SK-N-SH (cell line): ENCODE results near the gene PEX3. TPM values are rescaled to one million over a fixed set of nuclear protein-coding genes. Genes with fewer than 3 reads are reported as not detected.

Experiments
- CTCF ChIA-PET: fragments of 300-600, 350-600 bp; formaldehyde crosslinking; extraction: SDS; loops from one replicate; lab custom pipeline; 2021; lab: Yijun Ruan, JAX
- POLR2A ChIA-PET: fragments of 350-600 bp; sonication (Branson Sonifier 250); formaldehyde crosslinking; extraction: SDS; loops from one replicate; lab custom pipeline; 2020; ENCODE audit warnings: antibody characterized with exemption, inconsistent platforms; lab: Yijun Ruan, JAX
- DNase-seq: peaks from one replicate; pipeline ENCODE4 v3.0.0; 2012
- H2AFZ ChIP-seq: fragments of 200-600 bp; sonication (generic); 2 replicates; pipeline ENCODE4 v1.8.1; 2016; ENCODE audit warnings: antibody characterized with exemption, mild to moderate bottlenecking, low read depth
- H3F3A ChIP-seq: fragments of 200-600 bp; sonication (generic); replicated peaks from 2 replicates; pipeline ENCODE3; 2016; ENCODE audit warnings: antibody characterized with exemption, mild to moderate bottlenecking; ENCODE audit not compliant: insufficient read depth
- H3K27ac ChIP-seq, 2 experiments: fragments of 200-500 bp in 1 of 2; fragments of 200-600 bp in 1 of 2; sonication (Bioruptor generic) in 1 of 2; sonication (generic), shearing (Covaris generic) in 1 of 2; 2 replicates each; pipeline versions ENCODE4 v1.5.1 to v1.6.1; 2014 to 2016; ENCODE audit warnings: low read depth in 2 of 2, inconsistent platforms in 1 of 2, low read length in 1 of 2, mild to moderate bottlenecking in 1 of 2, mixed read lengths in 1 of 2
- H3K27me3 ChIP-seq: fragments of 200-600 bp; sonication (generic), shearing (Covaris generic); 2 replicates; pipeline ENCODE4 v1.6.1; 2016; ENCODE audit warnings: mixed run types; ENCODE audit not compliant: insufficient read depth
- H3K36me3 ChIP-seq, 2 experiments: fragments of 200-500 bp in 1 of 2; fragments of 200-600 bp in 1 of 2; sonication (Bioruptor generic) in 1 of 2; sonication (generic) in 1 of 2; replicated peaks in 1 of 2; 2 replicates each; pipeline versions ENCODE3 to v1.5.1; 2014 to 2016; ENCODE audit warnings: low read length in 1 of 2, mild to moderate bottlenecking in 1 of 2; ENCODE audit not compliant: insufficient read depth in 2 of 2, control insufficient read depth in 1 of 2
- H3K4me1 ChIP-seq, 2 experiments: fragments of 200-500 bp in 1 of 2; fragments of 200-600 bp in 1 of 2; sonication (Bioruptor generic) in 1 of 2; sonication (generic), shearing (Covaris generic) in 1 of 2; 2 replicates each; pipeline versions ENCODE4 v1.5.1 to v1.6.1; 2014 to 2016; ENCODE audit warnings: low read depth in 1 of 2, low read length in 1 of 2, mixed run types in 1 of 2; ENCODE audit not compliant: insufficient read depth in 2 of 2, control insufficient read depth in 1 of 2
- H3K4me2 ChIP-seq: fragments of 200-600 bp; sonication (generic), shearing (Covaris generic); 2 replicates; pipeline ENCODE4 v1.6.1; 2017; ENCODE audit warnings: mixed run types
- H3K4me3 ChIP-seq, 2 experiments: fragments of 200-500 bp in 1 of 2; fragments of 200-600 bp in 1 of 2; sonication (Bioruptor generic) in 1 of 2; sonication (generic), shearing (Covaris generic) in 1 of 2; 2 replicates each; pipeline versions ENCODE4 v1.5.1 to v1.8.1; 2014 to 2016; ENCODE audit warnings: low read depth in 2 of 2, inconsistent platforms in 1 of 2, low read length in 1 of 2, mild to moderate bottlenecking in 1 of 2, mixed read lengths in 1 of 2, moderate library complexity in 1 of 2
- H3K79me2 ChIP-seq: fragments of 200-600 bp; sonication (generic); 2 replicates; pipeline ENCODE4 v1.8.1; 2017; ENCODE audit warnings: mild to moderate bottlenecking; ENCODE audit not compliant: insufficient read depth
- H3K9ac ChIP-seq: fragments of 200-600 bp; sonication (generic); 2 replicates; pipeline ENCODE4 v1.6.1; 2017; ENCODE audit warnings: mixed run types
- H3K9me2 ChIP-seq: fragments of 200-600 bp; sonication (generic); 2 replicates; pipeline ENCODE4 v1.6.1; 2017; ENCODE audit warnings: mixed run types
- H3K9me3 ChIP-seq: fragments of 200-600 bp; sonication (generic); 2 replicates; pipeline ENCODE4 v1.6.1; 2017; ENCODE audit warnings: mixed run types, mild to moderate bottlenecking, moderate library complexity
- H4K20me1 ChIP-seq: fragments of 200-600 bp; sonication (generic); 2 replicates; pipeline ENCODE4 v1.6.1; 2017; ENCODE audit warnings: mild to moderate bottlenecking, mixed run types; ENCODE audit not compliant: insufficient read depth
- CHD2 ChIP-seq: fragments of 150-350 bp; IDR thresholded peaks from 2 replicates; pipeline ENCODE4 v1.6.1; 2018; ENCODE audit warnings: low read length; ENCODE audit not compliant: partially characterized antibody
- ELF1 ChIP-seq: IDR thresholded peaks from 2 replicates; pipeline ENCODE4 v1.4.0; 2012
- EZH2phosphoT487 ChIP-seq: fragments of 200-600 bp; sonication (generic); IDR thresholded peaks from 2 replicates; pipeline ENCODE4 v1.6.1; 2017; ENCODE audit warnings: low read depth, mixed run types, mild to moderate bottlenecking, antibody characterized with exemption, moderate library complexity, borderline replicate concordance
- FOXJ3 ChIP-seq: sonication (generic); formaldehyde crosslinking; IDR thresholded peaks from 2 replicates; pipeline ENCODE4 v1.5.1; 2020; ENCODE audit warnings: mild to moderate bottlenecking, missing genetic modification reagents
- FOXM1 ChIP-seq: IDR thresholded peaks from 2 replicates; pipeline ENCODE4 v1.4.0; 2012; ENCODE audit warnings: low read depth, mild to moderate bottlenecking
- GABPA ChIP-seq: IDR thresholded peaks from 2 replicates; pipeline ENCODE4 v1.4.0; 2012; ENCODE audit warnings: low read depth, mild to moderate bottlenecking
- JUND ChIP-seq: IDR thresholded peaks from 2 replicates; pipeline ENCODE4 v1.4.0; 2012
- NFIC ChIP-seq: IDR thresholded peaks from 2 replicates; pipeline ENCODE4 v1.4.0; 2012; ENCODE audit warnings: borderline replicate concordance
- POLR2AphosphoS5 ChIP-seq: IDR thresholded peaks from 2 replicates; pipeline ENCODE4 v1.6.1; 2012; ENCODE audit warnings: low read depth, low read length
- SMC3 ChIP-seq: IDR thresholded peaks from 2 replicates; pipeline ENCODE4 v1.6.1; 2012; ENCODE audit warnings: low read depth, low read length, improper control_type of control experiment
- TCF12 ChIP-seq: IDR thresholded peaks from 2 replicates; pipeline ENCODE4 v1.4.0; 2012
- YY1 ChIP-seq: IDR thresholded peaks from 2 replicates; pipeline ENCODE4 v1.4.0; 2012; ENCODE audit warnings: low read depth, mild to moderate bottlenecking
- WGBS: methylation state at CpG from one replicate; pipeline ENCODE4 v1.1.6; 2017; ENCODE audit warnings: low lambda C conversion rate; 5-methylcytosine and 5-hydroxymethylcytosine counted together
- polyA plus RNA-seq, 3 experiments: library from polyadenylated mRNA; depleted of rRNA; stranded (reverse); fragments of >200 nt; gene quantifications; 2 replicates each; pipeline ENCODE4 v1.2.3, GENCODE V29; 2012
- TF ChIP-seq, protein P1 (sequence below): IDR thresholded peaks from 2 replicates; pipeline ENCODE4; 2012
- TF ChIP-seq, protein P2 (sequence below): IDR thresholded peaks from 2 replicates; pipeline ENCODE4 v1.4.0; 2012; ENCODE audit warnings: low read depth
- TF ChIP-seq, protein P3 (sequence below): IDR thresholded peaks from 2 replicates; pipeline ENCODE4 v1.4.0; 2012; ENCODE audit warnings: low read depth, borderline replicate concordance
- TF ChIP-seq, protein P4 (sequence below): IDR thresholded peaks from 2 replicates; pipeline ENCODE4 v1.4.0; 2012; ENCODE audit warnings: low read depth, borderline replicate concordance
- TF ChIP-seq, protein P5 (sequence below): fragments of 200-600 bp; sonication (generic); IDR thresholded peaks from 2 replicates; pipeline ENCODE4 v1.6.1; 2017; ENCODE audit warnings: antibody characterized with exemption, mild to moderate bottlenecking, moderate library complexity
- TF ChIP-seq, protein P6 (sequence below): fragments of 150-350 bp; IDR thresholded peaks from 2 replicates; pipeline ENCODE4 v1.6.1; 2016; ENCODE audit warnings: mild to moderate bottlenecking, low read depth, low read length

Gene PEX3
- polyA plus RNA-seq, 1 of the 3 experiments (the other 2 are of a cell fraction) = 14.1 TPM

DNA sequence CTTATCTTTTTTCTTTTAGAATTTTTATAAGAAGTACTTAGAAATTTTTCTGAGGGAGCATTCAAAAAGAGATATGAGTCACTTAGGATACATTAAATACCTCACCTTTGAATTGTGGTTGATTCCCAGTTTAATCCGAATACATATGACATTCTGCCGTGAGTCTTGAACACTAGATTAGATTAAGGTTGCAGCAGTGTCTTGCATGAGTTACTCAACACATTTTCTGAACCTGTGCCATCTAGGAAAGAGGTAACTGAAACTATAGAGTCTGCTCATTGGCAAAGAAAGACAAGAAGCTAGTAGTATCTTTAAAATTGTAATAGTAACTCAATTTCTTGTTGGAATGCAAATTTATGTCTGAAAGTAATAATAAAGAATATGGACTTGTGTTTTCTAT lies 14.9 kb downstream of the PEX3 start:
- no peak overlapping the region for H3K27ac ChIP-seq
- H3K4me1 ChIP-seq = no peaks in the 10 kb centered on the region
- CTCF ChIA-PET = no interaction called here
- no peak for DNase-seq
- H3K79me2 ChIP-seq = no peaks in the 10 kb centered on the region
- no peak overlapping the region for H2AFZ ChIP-seq
- H3K4me3 ChIP-seq = no peak overlapping the region
- 83% methylated on average over 2 of the region's 2 CpGs for WGBS
- H3K9ac ChIP-seq = no peak overlapping the region
- no peak overlapping the region for H3K4me2 ChIP-seq
- no peak for TF ChIP-seq ELF1
- no peak for TF ChIP-seq POLR2AphosphoS5
- no peak for TF ChIP-seq NFIC
- TF ChIP-seq FOXJ3 (CRISPR knock-in tag) = no peak
- TF ChIP-seq, protein P1, sequence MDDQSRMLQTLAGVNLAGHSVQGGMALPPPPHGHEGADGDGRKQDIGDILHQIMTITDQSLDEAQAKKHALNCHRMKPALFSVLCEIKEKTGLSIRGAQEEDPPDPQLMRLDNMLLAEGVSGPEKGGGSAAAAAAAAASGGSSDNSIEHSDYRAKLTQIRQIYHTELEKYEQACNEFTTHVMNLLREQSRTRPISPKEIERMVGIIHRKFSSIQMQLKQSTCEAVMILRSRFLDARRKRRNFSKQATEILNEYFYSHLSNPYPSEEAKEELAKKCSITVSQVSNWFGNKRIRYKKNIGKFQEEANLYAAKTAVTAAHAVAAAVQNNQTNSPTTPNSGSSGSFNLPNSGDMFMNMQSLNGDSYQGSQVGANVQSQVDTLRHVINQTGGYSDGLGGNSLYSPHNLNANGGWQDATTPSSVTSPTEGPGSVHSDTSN = no peak
- TF ChIP-seq, protein P2, sequence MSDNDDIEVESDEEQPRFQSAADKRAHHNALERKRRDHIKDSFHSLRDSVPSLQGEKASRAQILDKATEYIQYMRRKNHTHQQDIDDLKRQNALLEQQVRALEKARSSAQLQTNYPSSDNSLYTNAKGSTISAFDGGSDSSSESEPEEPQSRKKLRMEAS = no peak
- TF ChIP-seq SMC3 = no peak
- TF ChIP-seq, protein P3, sequence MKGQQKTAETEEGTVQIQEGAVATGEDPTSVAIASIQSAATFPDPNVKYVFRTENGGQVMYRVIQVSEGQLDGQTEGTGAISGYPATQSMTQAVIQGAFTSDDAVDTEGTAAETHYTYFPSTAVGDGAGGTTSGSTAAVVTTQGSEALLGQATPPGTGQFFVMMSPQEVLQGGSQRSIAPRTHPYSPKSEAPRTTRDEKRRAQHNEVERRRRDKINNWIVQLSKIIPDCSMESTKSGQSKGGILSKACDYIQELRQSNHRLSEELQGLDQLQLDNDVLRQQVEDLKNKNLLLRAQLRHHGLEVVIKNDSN = no peak
- no peak for TF ChIP-seq JUND
- TF ChIP-seq, all 33 proteins: peak for 0
- POLR2A ChIA-PET = no interaction called here
- peaks cover 4% of the 10 kb centered on the region for H3F3A ChIP-seq
- no peaks in the 10 kb centered on the region for H4K20me1 ChIP-seq
- no peaks in the 10 kb centered on the region for H3K9me3 ChIP-seq
- no peaks in the 10 kb centered on the region for H3K27me3 ChIP-seq
- H3K36me3 ChIP-seq = peaks cover 10 to 17% of the 10 kb centered on the region in 2 experiments
- H3K9me2 ChIP-seq = no peaks in the 10 kb centered on the region

DNA sequence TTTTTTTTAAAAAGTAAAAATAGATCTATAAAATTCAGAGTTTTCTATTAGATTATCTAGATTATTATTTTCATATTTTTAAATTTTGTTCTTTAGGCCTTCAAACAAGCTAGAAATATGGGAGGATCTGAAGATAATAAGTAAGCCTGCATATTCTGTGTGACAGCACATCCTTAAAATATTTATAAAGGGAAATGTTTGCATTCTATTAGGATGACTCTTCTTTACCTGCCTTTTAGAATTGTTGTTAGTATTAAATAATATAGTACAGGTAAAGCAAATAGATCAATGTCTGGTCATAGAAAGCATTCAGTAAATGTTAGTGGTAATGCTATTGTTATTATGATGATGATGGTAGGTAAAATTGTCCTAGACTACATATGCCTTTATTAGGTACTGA lies 17.4 kb downstream of the PEX3 start:
- Histone ChIP-seq H3K27me3 (no peaks in the 10 kb centered on the region), H3K79me2 (no peaks in the 10 kb centered on the region), H3K36me3 (peaks cover 21 to 24% of the 10 kb centered on the region in 2 experiments), H3F3A (peaks cover 4% of the 10 kb centered on the region), H3K9ac (no peak overlapping the region), H2AFZ (no peak overlapping the region), H3K9me3 (no peaks in the 10 kb centered on the region), H3K4me2 (no peak overlapping the region), H3K4me1 (no peaks in the 10 kb centered on the region), H3K4me3 (no peak overlapping the region), H4K20me1 (no peaks in the 10 kb centered on the region), H3K27ac (no peak overlapping the region), H3K9me2 (no peaks in the 10 kb centered on the region)
- DNase-seq = no peak
- ChIA-PET CTCF (no interaction called here), POLR2A (no interaction called here)
- TF ChIP-seq, protein P4, sequence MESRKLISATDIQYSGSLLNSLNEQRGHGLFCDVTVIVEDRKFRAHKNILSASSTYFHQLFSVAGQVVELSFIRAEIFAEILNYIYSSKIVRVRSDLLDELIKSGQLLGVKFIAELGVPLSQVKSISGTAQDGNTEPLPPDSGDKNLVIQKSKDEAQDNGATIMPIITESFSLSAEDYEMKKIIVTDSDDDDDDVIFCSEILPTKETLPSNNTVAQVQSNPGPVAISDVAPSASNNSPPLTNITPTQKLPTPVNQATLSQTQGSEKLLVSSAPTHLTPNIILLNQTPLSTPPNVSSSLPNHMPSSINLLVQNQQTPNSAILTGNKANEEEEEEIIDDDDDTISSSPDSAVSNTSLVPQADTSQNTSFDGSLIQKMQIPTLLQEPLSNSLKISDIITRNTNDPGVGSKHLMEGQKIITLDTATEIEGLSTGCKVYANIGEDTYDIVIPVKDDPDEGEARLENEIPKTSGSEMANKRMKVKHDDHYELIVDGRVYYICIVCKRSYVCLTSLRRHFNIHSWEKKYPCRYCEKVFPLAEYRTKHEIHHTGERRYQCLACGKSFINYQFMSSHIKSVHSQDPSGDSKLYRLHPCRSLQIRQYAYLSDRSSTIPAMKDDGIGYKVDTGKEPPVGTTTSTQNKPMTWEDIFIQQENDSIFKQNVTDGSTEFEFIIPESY = no peak
- TF ChIP-seq YY1 (no peak), GABPA (no peak), NFIC (no peak), CHD2 (no peak), TCF12 (no peak), ELF1 (no peak), FOXM1 (no peak), EZH2phosphoT487 (no peak)
- TF ChIP-seq, protein P5, sequence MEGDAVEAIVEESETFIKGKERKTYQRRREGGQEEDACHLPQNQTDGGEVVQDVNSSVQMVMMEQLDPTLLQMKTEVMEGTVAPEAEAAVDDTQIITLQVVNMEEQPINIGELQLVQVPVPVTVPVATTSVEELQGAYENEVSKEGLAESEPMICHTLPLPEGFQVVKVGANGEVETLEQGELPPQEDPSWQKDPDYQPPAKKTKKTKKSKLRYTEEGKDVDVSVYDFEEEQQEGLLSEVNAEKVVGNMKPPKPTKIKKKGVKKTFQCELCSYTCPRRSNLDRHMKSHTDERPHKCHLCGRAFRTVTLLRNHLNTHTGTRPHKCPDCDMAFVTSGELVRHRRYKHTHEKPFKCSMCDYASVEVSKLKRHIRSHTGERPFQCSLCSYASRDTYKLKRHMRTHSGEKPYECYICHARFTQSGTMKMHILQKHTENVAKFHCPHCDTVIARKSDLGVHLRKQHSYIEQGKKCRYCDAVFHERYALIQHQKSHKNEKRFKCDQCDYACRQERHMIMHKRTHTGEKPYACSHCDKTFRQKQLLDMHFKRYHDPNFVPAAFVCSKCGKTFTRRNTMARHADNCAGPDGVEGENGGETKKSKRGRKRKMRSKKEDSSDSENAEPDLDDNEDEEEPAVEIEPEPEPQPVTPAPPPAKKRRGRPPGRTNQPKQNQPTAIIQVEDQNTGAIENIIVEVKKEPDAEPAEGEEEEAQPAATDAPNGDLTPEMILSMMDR = no peak
- TF ChIP-seq, protein P3 = no peak
- TF ChIP-seq, protein P6, sequence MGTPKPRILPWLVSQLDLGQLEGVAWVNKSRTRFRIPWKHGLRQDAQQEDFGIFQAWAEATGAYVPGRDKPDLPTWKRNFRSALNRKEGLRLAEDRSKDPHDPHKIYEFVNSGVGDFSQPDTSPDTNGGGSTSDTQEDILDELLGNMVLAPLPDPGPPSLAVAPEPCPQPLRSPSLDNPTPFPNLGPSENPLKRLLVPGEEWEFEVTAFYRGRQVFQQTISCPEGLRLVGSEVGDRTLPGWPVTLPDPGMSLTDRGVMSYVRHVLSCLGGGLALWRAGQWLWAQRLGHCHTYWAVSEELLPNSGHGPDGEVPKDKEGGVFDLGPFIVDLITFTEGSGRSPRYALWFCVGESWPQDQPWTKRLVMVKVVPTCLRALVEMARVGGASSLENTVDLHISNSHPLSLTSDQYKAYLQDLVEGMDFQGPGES = no peak
